T-helper 2 cell (primary cell): ENCODE data around the gene ARFGAP2.
A peak's percentile ranks its signal among the peaks of the same experiment; 100 is the strongest.
"Not testable (repeated sequence)": the region's sequence is repeated elsewhere in the genome, so short reads cannot be mapped to it uniquely, and the experiment has no call there.

Experiments
- DNase-seq, 5 experiments: peaks; one replicate each; pipeline versions ENCODE4 v3.0.0 to v3.0.0-alpha.2; 2012 to 2022
- total RNA-seq, 2 donors: gene quantifications; one replicate each; lab custom pipeline; 2026; lab: John Stamatoyannopoulos, UW

The ARFGAP2 gene
- 149 to 171 reads per million in 2 donors for total RNA-seq

DNA sequence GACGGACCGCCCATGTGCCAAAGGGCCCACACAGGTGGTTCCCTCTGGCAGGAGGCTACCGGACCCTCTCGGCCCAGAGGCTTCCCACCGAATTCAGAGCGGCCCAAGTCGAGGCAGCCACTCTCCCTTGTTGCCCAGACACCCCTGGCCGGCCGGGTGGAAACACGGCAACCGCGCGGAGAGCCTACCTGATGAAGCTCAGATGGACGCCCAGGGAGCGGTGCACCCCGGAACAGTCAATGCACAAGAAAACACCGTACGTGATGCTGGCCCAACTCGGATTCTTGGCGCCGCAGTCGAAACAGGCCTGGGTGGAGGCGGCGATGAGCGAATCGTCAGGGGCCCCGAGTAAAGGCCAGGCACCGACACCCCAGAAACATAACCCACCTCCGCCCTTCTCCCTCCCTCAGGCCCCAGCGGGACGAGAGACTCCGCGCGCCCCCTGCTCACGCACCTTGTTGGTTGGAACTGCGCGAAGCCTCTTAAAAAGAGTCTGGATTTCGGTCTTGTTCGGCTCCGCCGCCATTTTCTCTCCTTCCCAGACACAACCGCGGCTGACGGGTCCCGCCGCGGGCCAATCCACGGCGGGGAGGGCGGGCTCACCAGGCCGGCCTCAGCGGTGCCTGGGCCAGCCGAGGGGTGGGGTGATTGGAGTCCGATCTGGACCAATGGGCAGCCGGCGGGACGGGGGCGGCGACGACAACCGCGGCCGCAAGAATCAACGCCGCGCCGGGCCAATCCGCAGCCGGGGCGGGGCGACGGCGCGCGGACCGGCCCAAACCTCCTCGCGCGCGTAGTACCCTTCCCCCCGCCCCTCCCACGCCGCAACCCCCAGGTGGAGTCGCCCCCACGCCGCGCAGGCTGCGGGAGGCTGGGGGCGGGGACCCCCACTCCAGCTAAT, at the start of gene ARFGAP2:
TSS of gene ARFGAP2 (minus strand) at position 552 of the 901 bp plus-strand sequence. CDS start at position 526, 26 bp downstream.
- peak; percentile 91 to 99 (median 95) for DNase-seq

GRCh38 chr11:47225552-47226400, 49.1 kb upstream of the ARFGAP2 start:
- DNase-seq, result peak in 2 of 5 experiments; percentile 9 to 81

- no peak for DNase-seq
Observed at GRCh38 chr11:47222696-47223095, 46.0 kb upstream of the ARFGAP2 start.

GRCh38 chr11:47220401-47220821, 43.7 kb upstream of the ARFGAP2 start:
- no peak for DNase-seq

GRCh38 chr11:47216121-47216798, 39.6 kb upstream of the ARFGAP2 start:
- peak in 2 of 5 experiments; percentile 57 to 83 for DNase-seq

GRCh38 chr11:47215366-47215910, 38.8 kb upstream of the ARFGAP2 start:
- no peak for DNase-seq

GRCh38 chr11:47213950-47214565, 37.4 kb upstream of the ARFGAP2 start:
- peak; percentile 69 to 95 (median 80) for DNase-seq

DNA sequence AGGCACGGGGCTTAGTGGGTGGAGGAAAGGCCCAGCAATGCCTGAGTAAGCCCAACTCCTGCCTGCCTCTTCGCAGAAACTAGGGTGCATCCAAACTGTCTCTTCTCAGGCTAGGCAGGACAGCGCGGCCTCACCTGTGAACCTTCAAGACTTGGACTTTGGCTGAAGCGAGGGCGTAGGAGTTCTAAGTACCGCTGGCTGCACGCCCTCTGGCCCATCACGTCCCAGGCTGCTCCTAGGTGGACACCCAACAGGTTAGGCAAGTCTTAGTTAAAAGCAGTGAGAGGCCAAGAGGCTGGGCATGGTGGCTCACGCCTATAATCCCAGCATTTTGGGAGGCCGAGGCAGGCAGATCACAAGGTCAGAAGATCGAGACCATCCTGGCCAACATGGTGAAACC, 36.3 kb upstream of the ARFGAP2 start:
- DNase-seq, result no peak

DNA sequence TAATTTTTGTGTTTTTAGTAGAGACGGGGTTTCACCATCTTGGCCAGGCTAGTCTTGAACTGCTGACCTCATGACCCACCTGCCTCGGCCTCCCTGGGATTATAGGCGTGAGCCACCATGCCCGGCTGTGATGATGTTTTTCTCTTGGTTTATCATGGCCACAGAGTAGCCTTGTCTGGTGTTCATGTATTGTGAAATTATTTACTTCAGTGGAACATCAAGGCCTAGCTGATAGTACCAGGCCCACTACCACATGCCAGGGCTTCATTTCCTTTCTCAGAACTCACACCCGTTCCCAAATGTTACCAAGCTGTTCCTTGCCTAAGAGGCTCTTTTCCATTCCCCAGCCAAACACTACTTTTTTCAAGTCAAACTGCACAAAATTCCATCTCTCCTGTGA, 31.9 kb upstream of the ARFGAP2 start:
- DNase-seq, result no peak

GRCh38 chr11:47208008-47208552, 31.4 kb upstream of the ARFGAP2 start:
- DNase-seq, result not testable (repeated sequence)

GRCh38 chr11:47207459-47207858, 30.8 kb upstream of the ARFGAP2 start:
- DNase-seq, result no peak

DNA sequence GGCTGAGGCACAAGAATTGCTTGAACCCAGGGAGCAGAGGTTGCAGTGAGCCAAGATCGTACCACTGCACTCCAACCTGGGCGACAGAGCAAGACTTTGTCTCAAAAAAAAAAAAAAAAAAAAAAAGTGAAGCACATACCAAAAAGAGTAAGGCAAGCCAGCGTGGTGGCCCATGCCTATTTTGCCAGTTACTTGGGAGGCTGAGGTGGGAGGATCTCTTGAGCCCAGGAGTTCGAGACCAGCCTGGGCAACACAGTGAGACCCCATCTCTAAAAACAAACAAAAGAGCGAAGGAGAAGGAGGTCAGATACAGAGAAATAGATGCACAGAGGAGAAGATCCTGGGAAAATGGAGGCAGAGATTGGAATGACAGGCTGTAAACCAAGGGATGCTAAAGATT, 29.9 kb upstream of the ARFGAP2 start:
- DNase-seq, result not testable (repeated sequence)

DNA sequence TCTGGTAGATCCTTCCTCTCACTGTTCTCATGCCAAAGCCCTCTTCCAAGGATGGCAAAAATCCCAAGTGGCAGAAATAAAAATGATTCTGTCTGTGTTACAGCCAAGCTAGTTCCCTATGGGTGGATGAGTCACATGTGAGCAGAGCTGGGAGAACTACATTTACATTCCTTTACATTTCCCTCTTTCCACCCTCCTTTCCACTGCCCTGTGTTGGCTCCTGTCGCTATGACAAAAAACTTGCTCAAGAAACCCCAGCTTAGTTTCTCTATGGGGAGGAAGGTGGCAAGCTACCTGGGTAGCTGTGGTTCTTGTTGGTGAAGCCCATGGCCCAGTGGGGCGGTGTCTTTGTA, 27.9 kb upstream of the ARFGAP2 start:
- DNase-seq, result no peak

- DNase-seq, result no peak
Observed at GRCh38 chr11:47202576-47202975, 25.9 kb upstream of the ARFGAP2 start.

GRCh38 chr11:47201015-47201414, 24.3 kb upstream of the ARFGAP2 start:
- no peak for DNase-seq

DNA sequence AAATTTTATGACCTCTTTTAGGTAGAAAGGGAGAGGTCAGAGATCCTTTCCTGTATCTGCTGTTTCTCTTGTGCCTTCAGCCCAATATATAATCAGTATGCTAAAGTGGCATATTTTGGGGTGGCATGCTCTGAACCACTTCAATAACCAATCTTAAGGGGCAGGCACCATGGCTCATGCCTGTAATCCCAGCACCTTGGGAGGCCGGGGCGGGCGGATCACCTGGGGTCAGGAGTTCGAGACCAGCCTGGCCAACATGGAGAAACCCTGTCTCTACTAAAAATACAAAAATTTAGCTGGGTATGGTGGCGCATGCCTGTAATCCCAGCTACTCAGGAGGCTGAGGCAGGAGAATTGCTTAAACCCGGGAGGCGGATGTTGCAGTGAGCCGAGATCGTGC, 21.5 kb upstream of the ARFGAP2 start:
- DNase-seq, result not testable (repeated sequence)

GRCh38 chr11:47192111-47192510, 15.4 kb upstream of the ARFGAP2 start:
- no peak for DNase-seq

GRCh38 chr11:47191137-47191536, 14.5 kb upstream of the ARFGAP2 start:
- not testable (repeated sequence) for DNase-seq

GRCh38 chr11:47189100-47189834, 12.6 kb upstream of the ARFGAP2 start:
- no peak for DNase-seq

DNA sequence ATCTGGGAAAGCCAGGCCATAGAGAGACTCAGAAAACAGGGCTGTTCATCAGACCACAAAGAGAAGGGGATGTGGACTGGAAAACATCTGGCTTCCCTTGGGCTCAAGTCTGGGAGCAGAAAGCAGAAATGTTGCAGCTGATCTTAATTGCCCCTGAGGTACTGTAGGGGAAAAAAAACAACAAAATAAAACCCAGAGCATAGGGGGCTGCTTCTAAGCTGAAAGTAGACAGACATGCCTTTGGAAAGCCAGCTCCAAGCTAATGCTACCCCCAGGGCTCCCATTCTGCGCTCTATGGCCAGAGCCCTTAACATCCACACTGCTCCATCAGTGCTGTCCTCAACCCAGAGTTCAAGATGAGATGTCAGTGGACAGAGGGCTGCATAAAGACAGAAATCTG, 11.6 kb upstream of the ARFGAP2 start:
- DNase-seq, result no peak

- DNase-seq, result no peak
Observed at GRCh38 chr11:47187723-47188122, 11.0 kb upstream of the ARFGAP2 start.
